ENCODE measurements around the gene HYAL3.

DNA sequence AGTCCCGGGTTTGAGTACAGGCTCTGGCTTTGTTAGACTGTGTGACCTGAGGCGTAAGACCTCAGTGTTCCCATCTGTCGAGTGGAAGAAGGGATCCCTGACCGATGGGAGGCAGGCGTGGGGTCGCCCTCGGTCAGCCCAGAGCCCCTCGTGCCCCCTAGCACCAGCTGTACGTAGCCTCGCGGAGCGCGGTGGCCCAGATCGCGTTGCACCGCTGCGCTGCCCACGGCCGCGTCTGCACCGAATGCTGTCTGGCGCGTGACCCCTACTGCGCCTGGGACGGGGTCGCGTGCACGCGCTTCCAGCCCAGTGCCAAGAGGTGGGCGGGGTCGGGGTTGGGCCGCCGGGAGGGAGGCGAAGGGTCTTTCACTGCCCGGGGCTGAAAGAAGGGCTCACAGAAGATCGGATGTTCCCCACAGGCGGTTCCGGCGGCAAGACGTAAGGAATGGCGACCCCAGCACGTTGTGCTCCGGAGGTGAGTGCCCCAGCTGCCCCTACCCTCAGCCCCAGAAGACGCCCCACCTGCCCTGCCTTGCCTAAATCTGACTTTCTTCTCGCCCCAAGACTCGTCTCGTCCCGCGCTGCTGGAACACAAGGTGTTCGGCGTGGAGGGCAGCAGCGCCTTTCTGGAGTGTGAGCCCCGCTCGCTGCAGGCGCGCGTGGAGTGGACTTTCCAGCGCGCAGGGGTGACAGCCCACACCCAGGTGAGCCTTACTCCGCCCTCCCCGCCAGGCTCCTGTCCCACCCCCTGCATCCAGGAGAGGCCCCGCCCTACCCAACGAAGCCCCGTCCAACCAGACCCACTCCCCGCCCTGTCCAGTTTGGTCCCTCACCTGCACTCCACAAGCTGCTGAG is 23.8 kb downstream of the HYAL3 start:
- TF ChIP-seq POLR2AphosphoS5 (IDR thresholded peaks at IDR 0.05) (no peak), EP300 (IDR thresholded peaks at IDR 0.05) (no peak), POLR2A (IDR thresholded peaks at IDR 0.05) (no peak)
- TF ChIP-seq, protein P1, sequence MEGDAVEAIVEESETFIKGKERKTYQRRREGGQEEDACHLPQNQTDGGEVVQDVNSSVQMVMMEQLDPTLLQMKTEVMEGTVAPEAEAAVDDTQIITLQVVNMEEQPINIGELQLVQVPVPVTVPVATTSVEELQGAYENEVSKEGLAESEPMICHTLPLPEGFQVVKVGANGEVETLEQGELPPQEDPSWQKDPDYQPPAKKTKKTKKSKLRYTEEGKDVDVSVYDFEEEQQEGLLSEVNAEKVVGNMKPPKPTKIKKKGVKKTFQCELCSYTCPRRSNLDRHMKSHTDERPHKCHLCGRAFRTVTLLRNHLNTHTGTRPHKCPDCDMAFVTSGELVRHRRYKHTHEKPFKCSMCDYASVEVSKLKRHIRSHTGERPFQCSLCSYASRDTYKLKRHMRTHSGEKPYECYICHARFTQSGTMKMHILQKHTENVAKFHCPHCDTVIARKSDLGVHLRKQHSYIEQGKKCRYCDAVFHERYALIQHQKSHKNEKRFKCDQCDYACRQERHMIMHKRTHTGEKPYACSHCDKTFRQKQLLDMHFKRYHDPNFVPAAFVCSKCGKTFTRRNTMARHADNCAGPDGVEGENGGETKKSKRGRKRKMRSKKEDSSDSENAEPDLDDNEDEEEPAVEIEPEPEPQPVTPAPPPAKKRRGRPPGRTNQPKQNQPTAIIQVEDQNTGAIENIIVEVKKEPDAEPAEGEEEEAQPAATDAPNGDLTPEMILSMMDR (IDR thresholded peaks at IDR 0.05), result no peak

Data from sigmoid colon (tissue), 4 donors.